ENCODE data around the gene HSPA1A. TPM values are rescaled to one million over a fixed set of nuclear protein-coding genes. Genes with fewer than 3 reads are reported as not detected.

HSPA1A gene
- total and polyA plus RNA-seq, 9 of the 15 experiments (the other 6 are each of a cell fraction or from before 2014, with no cell fraction given) = 2.2 to 273 (median 107) TPM

- no peak for TF ChIP-seq ZC3H11A (IDR thresholded peaks at IDR 0.05; ENCODE audit: low read depth, low read length)
- peak; percentile 77 for TF ChIP-seq ZNF589 (CRISPR knock-in tag; IDR thresholded peaks at IDR 0.05; ENCODE audit: low read depth)
- peak; percentile 87; the same call in 1 of the 2 replicates for TF ChIP-seq ZNF830 (CRISPR knock-in tag; IDR thresholded peaks at IDR 0.05)
- TF ChIP-seq TAF1 (IDR thresholded peaks at IDR 0.05; ENCODE audit: control insufficient read depth, extremely low read depth, insufficient read depth, low read length, severe bottlenecking) = peak; percentile 69
- no peak for TF ChIP-seq U2AF2 (optimal IDR thresholded peaks at IDR 0.05; ENCODE audit: low read depth, low read length)
- TF ChIP-seq ZNF766 (CRISPR knock-in tag; conservative IDR thresholded peaks at IDR 0.05) = no peak
- peak; percentile 16; the same call in 1 of the 2 replicates for TF ChIP-seq ZSCAN29 (IDR thresholded peaks at IDR 0.05)
- no peak for TF ChIP-seq ZNF398 (CRISPR knock-in tag; IDR thresholded peaks at IDR 0.05)
- peak in 1 of 2 experiments; percentile 69; a peak in 1 of 4 replicates for TF ChIP-seq HDAC1 (IDR thresholded peaks at IDR 0.05)
- TF ChIP-seq ZNF24 (IDR thresholded peaks at IDR 0.05) = no peak
- 0 out of 2 replicates have a peak, but pooled peaks have one; percentile 11 for TF ChIP-seq CC2D1A (IDR thresholded peaks at IDR 0.05)
- no peak for TF ChIP-seq CCNT2 (IDR thresholded peaks at IDR 0.05; ENCODE audit: borderline replicate concordance, extremely low read depth, insufficient read length, low read depth, low read length)
- peak; percentile 34; the same call in 1 of the 2 replicates for TF ChIP-seq POLR2AphosphoS5 (IDR thresholded peaks at IDR 0.05; ENCODE audit: control insufficient read depth, insufficient read depth, low read depth, low read length)
- TF ChIP-seq POLR2G (IDR thresholded peaks at IDR 0.05; ENCODE audit: low read depth, low read length) = no peak
- TF ChIP-seq CTBP1 (IDR thresholded peaks at IDR 0.05; ENCODE audit: borderline replicate concordance) = no peak
- peak; percentile 66; the same call in 1 of the 2 replicates for TF ChIP-seq RFX7 (CRISPR knock-in tag; IDR thresholded peaks at IDR 0.05)
- TF ChIP-seq ATF4 (CRISPR knock-in tag; IDR thresholded peaks at IDR 0.05) = 0 out of 2 replicates have a peak, but pooled peaks have one; percentile 71
- TF ChIP-seq MCM2 (IDR thresholded peaks at IDR 0.05; ENCODE audit: low read depth) = no peak
- TF ChIP-seq ZNF3 (CRISPR knock-in tag; IDR thresholded peaks at IDR 0.05) = no peak
- TF ChIP-seq ZNF165 (CRISPR knock-in tag; IDR thresholded peaks at IDR 0.05; ENCODE audit: borderline replicate concordance) = peak; percentile 85; the same call in 1 of the 2 replicates
- TF ChIP-seq YY1 (IDR thresholded peaks at IDR 0.05; ENCODE audit: borderline replicate concordance in 1 of 3, control insufficient read depth in 1 of 3, extremely low read depth in 1 of 3, insufficient read depth in 3 of 3, insufficient read length in 1 of 3, insufficient replicate concordance in 2 of 3, low read depth in 1 of 3, low read length in 2 of 3) = peak in 2 of 3 experiments; percentile 17 to 43
- no peak for TF ChIP-seq CHD4 (IDR thresholded peaks at IDR 0.05; ENCODE audit: insufficient read depth, insufficient replicate concordance, low read depth, low read length, poor library complexity, severe bottlenecking)
- TF ChIP-seq, protein P1, sequence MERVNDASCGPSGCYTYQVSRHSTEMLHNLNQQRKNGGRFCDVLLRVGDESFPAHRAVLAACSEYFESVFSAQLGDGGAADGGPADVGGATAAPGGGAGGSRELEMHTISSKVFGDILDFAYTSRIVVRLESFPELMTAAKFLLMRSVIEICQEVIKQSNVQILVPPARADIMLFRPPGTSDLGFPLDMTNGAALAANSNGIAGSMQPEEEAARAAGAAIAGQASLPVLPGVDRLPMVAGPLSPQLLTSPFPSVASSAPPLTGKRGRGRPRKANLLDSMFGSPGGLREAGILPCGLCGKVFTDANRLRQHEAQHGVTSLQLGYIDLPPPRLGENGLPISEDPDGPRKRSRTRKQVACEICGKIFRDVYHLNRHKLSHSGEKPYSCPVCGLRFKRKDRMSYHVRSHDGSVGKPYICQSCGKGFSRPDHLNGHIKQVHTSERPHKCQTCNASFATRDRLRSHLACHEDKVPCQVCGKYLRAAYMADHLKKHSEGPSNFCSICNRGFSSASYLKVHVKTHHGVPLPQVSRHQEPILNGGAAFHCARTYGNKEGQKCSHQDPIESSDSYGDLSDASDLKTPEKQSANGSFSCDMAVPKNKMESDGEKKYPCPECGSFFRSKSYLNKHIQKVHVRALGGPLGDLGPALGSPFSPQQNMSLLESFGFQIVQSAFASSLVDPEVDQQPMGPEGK (CRISPR knock-in tag; IDR thresholded peaks at IDR 0.05; ENCODE audit: borderline replicate concordance) = 0 out of 2 replicates have a peak, but pooled peaks have one; percentile 54
- TF ChIP-seq ADNP (tag; IDR thresholded peaks at IDR 0.05) = no peak
These were observed 11.5 kb downstream of the HSPA1A start (continued) for GRCh38 chr6:31826793-31827285.
